IMR-90 (cell line): ENCODE data around the gene BAIAP2. TPM values are rescaled to one million over a fixed set of nuclear protein-coding genes. Genes with fewer than 3 reads are reported as not detected.

Source experiments
- ATAC-seq: fragments of 200-7000 bp; cut with Tn5 transposase; 2 replicates; pipeline ENCODE4 v1.9.1; 2020; ENCODE audit warnings: low read depth, mild to moderate bottlenecking, moderate library complexity
- BruUV-seq: library from RNA; stranded (reverse); fragments of 400-500 nt; replicated peaks from 2 replicates; lab custom pipeline; 2021; lab: Mats Ljungman, UMichigan
- CTCF ChIA-PET: fragments of 300-600 bp; formaldehyde crosslinking; extraction: SDS; loops from one replicate; lab custom pipeline; 2021; ENCODE audit warnings: antibody characterized with exemption; lab: Yijun Ruan, JAX
- POLR2A ChIA-PET: fragments of 300-600 bp; sonication (Branson Sonifier 250); formaldehyde crosslinking; loops from one replicate; lab custom pipeline; 2022; ENCODE audit warnings: antibody characterized with exemption; ENCODE audit not compliant: unreplicated experiment; lab: Charles Lee
- DNase-seq: peaks from one replicate; pipeline ENCODE4 v3.0.0; 2013
- H2AFZ ChIP-seq: replicated peaks from 2 replicates; pipeline ENCODE3; 2013; ENCODE audit warnings: low read length, mild to moderate bottlenecking; ENCODE audit not compliant: poor library complexity
- H2AK5ac ChIP-seq: 2 replicates; pipeline ENCODE4 v1.6.1; 2013; ENCODE audit warnings: low read depth, low read length, inconsistent platforms
- H2AK9ac ChIP-seq: replicated peaks from 2 replicates; pipeline ENCODE3; 2013; ENCODE audit warnings: mild to moderate bottlenecking, low read depth, low read length, moderate library complexity; ENCODE audit not compliant: poor library complexity
- H2BK120ac ChIP-seq: 2 replicates; pipeline ENCODE4 v1.6.1; 2013; ENCODE audit warnings: low read depth, low read length, inconsistent platforms
- H2BK15ac ChIP-seq: 3 replicates; pipeline ENCODE4 v1.6.1; 2013; ENCODE audit warnings: low read depth, low read length, inconsistent platforms
- H2BK20ac ChIP-seq: 2 replicates; pipeline ENCODE4 v1.6.1; 2013; ENCODE audit warnings: low read depth, mild to moderate bottlenecking, inconsistent platforms, low read length, moderate library complexity
- H2BK5ac ChIP-seq: 2 replicates; pipeline ENCODE4 v1.6.1; 2013; ENCODE audit warnings: mild to moderate bottlenecking, low read depth, low read length, inconsistent platforms; ENCODE audit not compliant: poor library complexity, severe bottlenecking
- H3K14ac ChIP-seq: replicated peaks from 2 replicates; pipeline ENCODE4 v1.6.1; 2013; ENCODE audit warnings: low read depth, low read length, inconsistent platforms
- H3K18ac ChIP-seq: 2 replicates; pipeline ENCODE4 v1.6.1; 2013; ENCODE audit warnings: low read depth, low read length, control low read depth
- H3K23ac ChIP-seq: 2 replicates; pipeline ENCODE4 v1.6.1; 2013; ENCODE audit warnings: low read depth, low read length, inconsistent platforms
- H3K27ac ChIP-seq: 2 replicates; pipeline ENCODE4 v1.5.1; 2013; ENCODE audit warnings: mild to moderate bottlenecking, control low read depth, low read length; ENCODE audit not compliant: insufficient read depth
- H3K27me3 ChIP-seq: 2 replicates; pipeline ENCODE4 v1.6.1; 2013; ENCODE audit warnings: low read length; ENCODE audit not compliant: control insufficient read depth, insufficient read depth
- H3K36me3 ChIP-seq: 2 replicates; pipeline ENCODE4 v1.6.1; 2013; ENCODE audit warnings: low read length, mixed read lengths; ENCODE audit not compliant: control insufficient read depth, insufficient read depth
- H3K4ac ChIP-seq: 2 replicates; pipeline ENCODE4 v1.6.1; 2013; ENCODE audit warnings: low read depth, low read length, inconsistent platforms
- H3K4me1 ChIP-seq: 2 replicates; pipeline ENCODE4 v1.6.1; 2013; ENCODE audit warnings: low read length, mixed read lengths; ENCODE audit not compliant: control insufficient read depth, insufficient read depth
- H3K4me2 ChIP-seq: 2 replicates; pipeline ENCODE4 v1.6.1; 2013; ENCODE audit warnings: low read depth, mild to moderate bottlenecking, control low read depth, low read length, moderate library complexity
- H3K4me3 ChIP-seq: 2 replicates; pipeline ENCODE4 v1.5.1; 2013; ENCODE audit warnings: low read depth, mild to moderate bottlenecking, control low read depth, low read length, moderate library complexity; ENCODE audit not compliant: insufficient read depth
- H3K56ac ChIP-seq: 2 replicates; pipeline ENCODE4 v1.6.1; 2013; ENCODE audit warnings: low read length, inconsistent platforms; ENCODE audit not compliant: insufficient read depth; ENCODE audit errors: extremely low read depth
- H3K79me1 ChIP-seq, 2 experiments: 2 replicates each; pipeline ENCODE4 v1.6.1; 2013; ENCODE audit warnings: low read length in 2 of 2, inconsistent platforms in 1 of 2, low read depth in 1 of 2
- H3K9ac ChIP-seq: 2 replicates; pipeline ENCODE4 v1.6.1; 2013; ENCODE audit warnings: low read depth, low read length, control low read depth
- H3K9me1 ChIP-seq: 2 replicates; pipeline ENCODE4 v1.6.1; 2013; ENCODE audit warnings: low read length, inconsistent platforms; ENCODE audit not compliant: insufficient read depth
- H3K9me3 ChIP-seq: 2 replicates; pipeline ENCODE4 v1.6.1; 2013; ENCODE audit warnings: low read length; ENCODE audit not compliant: control insufficient read depth, insufficient read depth
- H4K20me1 ChIP-seq: 2 replicates; pipeline ENCODE4 v1.6.1; 2013; ENCODE audit warnings: low read length, inconsistent platforms; ENCODE audit not compliant: insufficient read depth
- H4K5ac ChIP-seq: 2 replicates; pipeline ENCODE4 v1.6.1; 2013; ENCODE audit warnings: mild to moderate bottlenecking, low read depth, low read length, control low read depth
- H4K8ac ChIP-seq, 2 experiments: 2 replicates each; pipeline ENCODE4 v1.6.1; 2013; ENCODE audit warnings: low read depth in 2 of 2, low read length in 2 of 2, control low read depth in 1 of 2, inconsistent platforms in 1 of 2
- H4K91ac ChIP-seq: 2 replicates; pipeline ENCODE4 v1.6.1; 2013; ENCODE audit warnings: low read depth, low read length, inconsistent platforms; ENCODE audit not compliant: insufficient read depth
- BHLHE40 ChIP-seq: fragments of 150-350 bp; IDR thresholded peaks from 2 replicates; pipeline ENCODE4 v1.6.1; 2016; ENCODE audit warnings: mild to moderate bottlenecking, low read depth, low read length
- CEBPB ChIP-seq: IDR thresholded peaks from 2 replicates; pipeline ENCODE4 v1.6.1; 2012; ENCODE audit warnings: low read depth, low read length, improper control_type of control experiment
- CHD1 ChIP-seq: IDR thresholded peaks from 2 replicates; pipeline ENCODE4 v1.6.1; 2012; ENCODE audit warnings: low read depth, low read length, improper control_type of control experiment
- ELK1 ChIP-seq: fragments of 150-350 bp; IDR thresholded peaks from 2 replicates; pipeline ENCODE4 v1.6.1; 2016; ENCODE audit warnings: low read depth, mild to moderate bottlenecking, low read length, moderate library complexity, borderline replicate concordance
- FOS ChIP-seq: fragments of 150-350 bp; IDR thresholded peaks from 2 replicates; pipeline ENCODE4 v1.6.1; 2016; ENCODE audit warnings: low read depth, low read length
- MAFK ChIP-seq: IDR thresholded peaks from 2 replicates; pipeline ENCODE4 v1.6.1; 2012; ENCODE audit warnings: low read depth, low read length, improper control_type of control experiment
- MAZ ChIP-seq: IDR thresholded peaks from 2 replicates; pipeline ENCODE4 v1.6.1; 2012; ENCODE audit warnings: low read depth, mild to moderate bottlenecking, low read length, improper control_type of control experiment, moderate library complexity, borderline replicate concordance
- MXI1 ChIP-seq: IDR thresholded peaks from 2 replicates; pipeline ENCODE4 v1.6.1; 2012; ENCODE audit warnings: low read depth, mild to moderate bottlenecking, low read length, moderate library complexity, borderline replicate concordance
- NFE2L2 ChIP-seq: fragments of 150-350 bp; IDR thresholded peaks from 2 replicates; pipeline ENCODE4 v1.6.1; 2016; ENCODE audit warnings: low read depth, mild to moderate bottlenecking, low read length
- POLR2A ChIP-seq: IDR thresholded peaks from 2 replicates; pipeline ENCODE4 v1.6.1; 2012; ENCODE audit warnings: mild to moderate bottlenecking, low read depth, low read length
- RAD21 ChIP-seq: IDR thresholded peaks from 2 replicates; pipeline ENCODE4 v1.6.1; 2012; ENCODE audit warnings: low read length, improper control_type of control experiment
- RCOR1 ChIP-seq: IDR thresholded peaks from 2 replicates; pipeline ENCODE4 v1.6.1; 2012; ENCODE audit warnings: mild to moderate bottlenecking, low read length, improper control_type of control experiment; ENCODE audit not compliant: insufficient replicate concordance
- RFX5 ChIP-seq: IDR thresholded peaks from 2 replicates; pipeline ENCODE4 v1.8.0; 2012; ENCODE audit warnings: low read depth, mild to moderate bottlenecking, low read length, moderate library complexity
- SMC3 ChIP-seq: fragments of 150-350 bp; IDR thresholded peaks from 2 replicates; pipeline ENCODE4 v1.6.1; 2016; ENCODE audit warnings: low read depth, mild to moderate bottlenecking, antibody characterized with exemption, low read length, moderate library complexity
- USF2 ChIP-seq: fragments of 150-350 bp; IDR thresholded peaks from 2 replicates; pipeline ENCODE4 v1.6.1; 2017; ENCODE audit warnings: mild to moderate bottlenecking, antibody characterized with exemption, low read length, low read depth
- WGBS, 2 experiments: methylation state at CpG; one replicate each; pipeline versions ENCODE4 v1.1.5 to v1.1.7; 2013; ENCODE audit warnings: missing lambda C conversion rate in 2 of 2; ENCODE audit not compliant: insufficient read length in 1 of 2; ENCODE audit errors: extremely low coverage in 2 of 2; 5-methylcytosine and 5-hydroxymethylcytosine counted together
- dilution Hi-C: fragments of 300-500 bp; cut with HindIII; formaldehyde crosslinking; loops from one replicate; pipeline ENCODE4 v1.14.3; 2018; ENCODE audit warnings: low sequenced_read_pairs; ENCODE audit not compliant: unreplicated experiment
- in situ Hi-C: fragments of 300-500 bp; cut with MboI; formaldehyde crosslinking; loops from 3 replicates; pipeline ENCODE4 v1.14.3; 2019; ENCODE audit warnings: low sequenced_read_pairs, inconsistent platforms, mixed read lengths
- intact Hi-C: fragments of 100-400 bp; cut with micrococcal nuclease; formaldehyde crosslinking; loops from 2 replicates; pipeline ENCODE4 v1.10.0; 2022
- polyA plus RNA-seq, 3 experiments: library from polyadenylated mRNA; depleted of rRNA; stranded (reverse); fragments of >200 nt; gene quantifications; 2 replicates each; pipeline ENCODE4 v1.2.3, GENCODE V29; 2012; ENCODE audit warnings: low replicate concordance in 1 of 3
- total RNA-seq: library from RNA; depleted of rRNA; stranded (reverse); fragments of >200 nt; gene quantifications from 2 replicates; pipeline ENCODE4 v1.2.3, GENCODE V29; 2012
- TF ChIP-seq, protein P1 (sequence below): conservative IDR thresholded peaks from 2 replicates; pipeline ENCODE4 v1.5.1; 2012; ENCODE audit warnings: mild to moderate bottlenecking, low read depth, low read length, improper control_type of control experiment

The BAIAP2 gene
- total and polyA plus RNA-seq, 2 of the 4 experiments (the other 2 are of a cell fraction): 18.3 to 32.6 TPM

- Histone ChIP-seq H3K23ac (no peak overlapping the region), H4K91ac (no peak overlapping the region), H3K9me1 (no peaks in the 10 kb centered on the region), H3K4me1 (peaks cover 3% of the 10 kb centered on the region), H2BK120ac (no peak overlapping the region), H2BK5ac (no peak overlapping the region), H2AFZ (no peak overlapping the region), H4K8ac (no peak overlapping the region), H2BK20ac (no peak overlapping the region), H3K79me1 (no peaks in the 10 kb centered on the region), H2AK9ac (no peak overlapping the region), H2AK5ac (no peak overlapping the region), H3K4me2 (no peak overlapping the region), H4K20me1 (no peaks in the 10 kb centered on the region), H3K18ac (no peak overlapping the region), H3K9me3 (no peaks in the 10 kb centered on the region), H3K36me3 (no peaks in the 10 kb centered on the region), H3K4me3 (no peak overlapping the region), H3K27ac (no peak overlapping the region), H3K14ac (no peak overlapping the region), H3K4ac (no peak overlapping the region), H3K56ac (no peak overlapping the region), H2BK15ac (no peak overlapping the region), H3K9ac (no peak overlapping the region), H3K27me3 (peaks cover 10% of the 10 kb centered on the region; the same call in 1 of the 2 replicates), H4K5ac (no peak overlapping the region)
- CTCF ChIA-PET: no interaction called here
- dilution Hi-C loops (no loop called here), intact Hi-C loops (no loop called here), in situ Hi-C loops (no loop called here)
- POLR2A ChIA-PET: no interaction called here
- ATAC-seq (no peak), DNase-seq (no peak)
- BruUV-seq: no TSS peak
- no peak for TF ChIP-seq MAFK
- TF ChIP-seq RFX5: no peak
- TF ChIP-seq MAZ: no peak
- no peak for TF ChIP-seq MXI1
- no peak for TF ChIP-seq RAD21
- no peak for TF ChIP-seq NFE2L2
- TF ChIP-seq USF2: no peak
- TF ChIP-seq, protein P1, sequence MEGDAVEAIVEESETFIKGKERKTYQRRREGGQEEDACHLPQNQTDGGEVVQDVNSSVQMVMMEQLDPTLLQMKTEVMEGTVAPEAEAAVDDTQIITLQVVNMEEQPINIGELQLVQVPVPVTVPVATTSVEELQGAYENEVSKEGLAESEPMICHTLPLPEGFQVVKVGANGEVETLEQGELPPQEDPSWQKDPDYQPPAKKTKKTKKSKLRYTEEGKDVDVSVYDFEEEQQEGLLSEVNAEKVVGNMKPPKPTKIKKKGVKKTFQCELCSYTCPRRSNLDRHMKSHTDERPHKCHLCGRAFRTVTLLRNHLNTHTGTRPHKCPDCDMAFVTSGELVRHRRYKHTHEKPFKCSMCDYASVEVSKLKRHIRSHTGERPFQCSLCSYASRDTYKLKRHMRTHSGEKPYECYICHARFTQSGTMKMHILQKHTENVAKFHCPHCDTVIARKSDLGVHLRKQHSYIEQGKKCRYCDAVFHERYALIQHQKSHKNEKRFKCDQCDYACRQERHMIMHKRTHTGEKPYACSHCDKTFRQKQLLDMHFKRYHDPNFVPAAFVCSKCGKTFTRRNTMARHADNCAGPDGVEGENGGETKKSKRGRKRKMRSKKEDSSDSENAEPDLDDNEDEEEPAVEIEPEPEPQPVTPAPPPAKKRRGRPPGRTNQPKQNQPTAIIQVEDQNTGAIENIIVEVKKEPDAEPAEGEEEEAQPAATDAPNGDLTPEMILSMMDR: no peak
- TF ChIP-seq RCOR1: no peak
- no peak for TF ChIP-seq CHD1
- TF ChIP-seq CEBPB: no peak
- no peak for TF ChIP-seq ELK1
- TF ChIP-seq SMC3: no peak
- no peak for TF ChIP-seq FOS
- TF ChIP-seq POLR2A: no peak
- no peak for TF ChIP-seq BHLHE40
- no CpG with 5 or more reads among the region's 8 CpGs for WGBS, 2 experiments
Observed at GRCh38 chr17:81116704-81117103, 81.8 kb downstream of the BAIAP2 start.
